Peyer's patch (tissue), 4 donors: ENCODE measurements around the gene FAM204A. TPM values are rescaled to one million over a fixed set of nuclear protein-coding genes. Genes with fewer than 3 reads are reported as not detected.

Source experiments
- DNase-seq, 3 donors: peaks; one replicate each; pipeline ENCODE4 v3.0.0-alpha.2; 2017 to 2019
- H3K27ac ChIP-seq, 4 donors: fragments of 200-600 bp; sonication (generic); one replicate each; pipeline ENCODE4 v1.5.1; 2016 to 2019
- H3K27me3 ChIP-seq, 2 donors: fragments of 200-600 bp; sonication (generic); one replicate each; pipeline ENCODE4 v1.5.1; 2019
- H3K36me3 ChIP-seq, 3 donors: fragments of 200-600 bp; sonication (generic); one replicate each; pipeline ENCODE4 v1.5.1; 2016 to 2019
- H3K4me1 ChIP-seq, 4 donors: fragments of 200-600 bp; sonication (generic); one replicate each; pipeline ENCODE4 v1.5.1; 2016 to 2019
- H3K4me3 ChIP-seq, 4 donors: fragments of 200-600 bp; sonication (generic); 1 replicate in 3 of 4; 2 replicates in 1 of 4; pipeline ENCODE4 v1.5.1; 2016 to 2019; ENCODE audit warnings: mild to moderate bottlenecking in 1 of 4
- H3K9me3 ChIP-seq, 4 donors: fragments of 200-600 bp; sonication (generic); one replicate each; pipeline ENCODE4 v1.5.1; 2016 to 2019; ENCODE audit warnings: mild to moderate bottlenecking in 1 of 4
- CTCF ChIP-seq, 6 experiments: fragments of 450-650 bp in 4 of 6; fragments of 200-600 bp in 2 of 6; sonication (generic) in 1 of 6; IDR thresholded peaks; one replicate each; pipeline ENCODE4 v1.5.1; 2017 to 2019; ENCODE audit warnings: antibody characterized with exemption in 6 of 6, mild to moderate bottlenecking in 3 of 6, moderate library complexity in 1 of 6
- POLR2A ChIP-seq, 2 donors: fragments of 450-650 bp; IDR thresholded peaks; one replicate each; pipeline ENCODE4 v1.5.1; 2017; ENCODE audit warnings: antibody characterized with exemption in 2 of 2, mild to moderate bottlenecking in 2 of 2, moderate library complexity in 2 of 2
- total RNA-seq, 4 donors: library from RNA; depleted of rRNA; stranded (reverse); fragments of >200 nt; gene quantifications; one replicate each; pipeline ENCODE4 v1.1.0, GENCODE V29; 2016

Gene FAM204A
- total RNA-seq, 4 donors from 2014 or later: 18.4 to 68.5 (median 23.8) TPM

DNA sequence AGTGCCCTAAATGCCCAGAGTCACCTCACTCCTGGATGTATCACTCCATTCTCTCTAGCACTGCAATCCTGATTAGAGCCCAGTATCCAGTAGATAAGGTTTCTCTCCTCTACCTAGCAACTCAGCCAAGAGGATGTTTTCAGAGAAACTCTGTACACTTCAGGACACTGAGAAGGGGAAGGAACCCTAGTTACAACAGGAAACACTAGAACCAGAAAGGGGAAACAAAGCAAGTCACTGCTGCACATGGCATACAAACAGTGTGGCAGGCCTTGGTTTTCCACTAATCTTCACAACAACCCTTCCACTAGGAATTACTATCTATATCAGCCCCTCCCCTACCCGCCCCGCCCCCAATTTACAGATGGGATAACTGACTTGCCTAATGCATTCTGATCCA lies 1.6 kb downstream of the FAM204A start:
- no peak for DNase-seq
- peaks cover 0 to 10% (median 8%) of the 10 kb centered on the region in 4 donors for H3K4me1 ChIP-seq
- H3K36me3 ChIP-seq: peaks cover 0 to 14% (median 0%) of the 10 kb centered on the region in 3 donors
- H3K27me3 ChIP-seq: no peaks in the 10 kb centered on the region
- no peaks in the 10 kb centered on the region for H3K9me3 ChIP-seq
- TF ChIP-seq CTCF (IDR thresholded peaks at IDR 0.05): no peak
- TF ChIP-seq POLR2A (IDR thresholded peaks at IDR 0.05): no peak
- no peak overlapping the region for H3K4me3 ChIP-seq
- H3K27ac ChIP-seq: no peak overlapping the region

GRCh38 chr10:118339111-118339510 lies 3.0 kb downstream of the FAM204A start:
- H3K9me3 ChIP-seq: no peaks in the 10 kb centered on the region
- no peaks in the 10 kb centered on the region for H3K27me3 ChIP-seq
- no peak for DNase-seq
- no peak overlapping the region for H3K27ac ChIP-seq
- H3K36me3 ChIP-seq: peaks cover 0 to 25% (median 0%) of the 10 kb centered on the region in 3 donors
- no peak overlapping the region for H3K4me3 ChIP-seq
- TF ChIP-seq POLR2A (IDR thresholded peaks at IDR 0.05): no peak
- TF ChIP-seq CTCF (IDR thresholded peaks at IDR 0.05): no peak
- peaks cover 0 to 10% (median 8%) of the 10 kb centered on the region in 4 donors for H3K4me1 ChIP-seq

DNA sequence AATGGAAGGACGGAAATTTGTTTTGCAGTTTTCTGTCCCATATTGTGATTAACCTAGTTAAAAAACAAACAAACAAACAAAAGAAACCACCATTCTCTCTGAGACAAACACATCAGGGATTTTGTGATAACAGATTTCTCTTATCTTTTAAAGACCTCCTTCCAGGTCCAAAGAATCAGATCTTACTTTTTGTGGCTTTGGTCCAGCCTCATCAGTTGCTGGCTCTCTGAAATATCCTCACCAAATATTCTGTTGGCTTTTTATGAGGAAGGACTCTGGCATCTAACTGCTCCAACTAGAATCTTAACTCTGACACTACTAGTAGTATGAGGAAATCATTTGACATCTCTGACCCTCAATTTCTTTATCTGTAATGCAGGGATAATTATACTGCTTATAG lies 4.8 kb downstream of the FAM204A start:
- TF ChIP-seq POLR2A (IDR thresholded peaks at IDR 0.05) (no peak), CTCF (IDR thresholded peaks at IDR 0.05) (no peak)
- H3K27me3 ChIP-seq: no peaks in the 10 kb centered on the region
- H3K4me1 ChIP-seq: peaks cover 0 to 10% (median 8%) of the 10 kb centered on the region in 4 donors

GRCh38 chr10:118333871-118334270 lies 8.3 kb downstream of the FAM204A start:
- H3K27me3 ChIP-seq: no peaks in the 10 kb centered on the region
- peaks cover 0 to 43% (median 0%) of the 10 kb centered on the region in 3 donors for H3K36me3 ChIP-seq
- H3K9me3 ChIP-seq: no peaks in the 10 kb centered on the region
- no peak overlapping the region for H3K27ac ChIP-seq
- TF ChIP-seq CTCF (IDR thresholded peaks at IDR 0.05) (no peak), POLR2A (IDR thresholded peaks at IDR 0.05) (no peak)
- H3K4me3 ChIP-seq: no peak overlapping the region
- DNase-seq: no peak
- no peaks in the 10 kb centered on the region for H3K4me1 ChIP-seq

More for the DNA sequence above, 4.8 kb downstream of the FAM204A start:
- Histone ChIP-seq H3K36me3 (peaks cover 0 to 29% (median 0%) of the 10 kb centered on the region in 3 donors), H3K4me3 (no peak overlapping the region), H3K9me3 (no peaks in the 10 kb centered on the region), H3K27ac (no peak overlapping the region)
- DNase-seq: no peak

- Histone ChIP-seq H3K4me1 (no peaks in the 10 kb centered on the region), H3K27ac (no peak overlapping the region), H3K9me3 (no peaks in the 10 kb centered on the region), H3K4me3 (no peak overlapping the region), H3K36me3 (peaks cover 0 to 46% (median 0%) of the 10 kb centered on the region in 3 donors), H3K27me3 (no peaks in the 10 kb centered on the region)
- no peak for TF ChIP-seq CTCF (IDR thresholded peaks at IDR 0.05)
- no peak for TF ChIP-seq POLR2A (IDR thresholded peaks at IDR 0.05)
- no peak for DNase-seq
These were observed 9.0 kb downstream of the FAM204A start for GRCh38 chr10:118332948-118333710.
